OCI-LY1 (cell line): ENCODE measurements around the gene TEDC1.

Experiments used
- CTCF ChIP-seq: fragments of 200-600 bp; sonication (generic), shearing (Covaris generic); IDR thresholded peaks from 2 replicates; pipeline ENCODE4 v1.5.1; 2017; ENCODE audit warnings: mild to moderate bottlenecking, antibody characterized with exemption, low read length, moderate library complexity, mixed read lengths
- EZH2 ChIP-seq: fragments of 200-600 bp; sonication (generic), shearing (Covaris generic); IDR thresholded peaks from 2 replicates; pipeline ENCODE4 v1.8.0; 2017; ENCODE audit warnings: borderline replicate concordance, mixed run types, mild to moderate bottlenecking, antibody characterized with exemption, low read length, moderate library complexity, mixed read lengths

DNA sequence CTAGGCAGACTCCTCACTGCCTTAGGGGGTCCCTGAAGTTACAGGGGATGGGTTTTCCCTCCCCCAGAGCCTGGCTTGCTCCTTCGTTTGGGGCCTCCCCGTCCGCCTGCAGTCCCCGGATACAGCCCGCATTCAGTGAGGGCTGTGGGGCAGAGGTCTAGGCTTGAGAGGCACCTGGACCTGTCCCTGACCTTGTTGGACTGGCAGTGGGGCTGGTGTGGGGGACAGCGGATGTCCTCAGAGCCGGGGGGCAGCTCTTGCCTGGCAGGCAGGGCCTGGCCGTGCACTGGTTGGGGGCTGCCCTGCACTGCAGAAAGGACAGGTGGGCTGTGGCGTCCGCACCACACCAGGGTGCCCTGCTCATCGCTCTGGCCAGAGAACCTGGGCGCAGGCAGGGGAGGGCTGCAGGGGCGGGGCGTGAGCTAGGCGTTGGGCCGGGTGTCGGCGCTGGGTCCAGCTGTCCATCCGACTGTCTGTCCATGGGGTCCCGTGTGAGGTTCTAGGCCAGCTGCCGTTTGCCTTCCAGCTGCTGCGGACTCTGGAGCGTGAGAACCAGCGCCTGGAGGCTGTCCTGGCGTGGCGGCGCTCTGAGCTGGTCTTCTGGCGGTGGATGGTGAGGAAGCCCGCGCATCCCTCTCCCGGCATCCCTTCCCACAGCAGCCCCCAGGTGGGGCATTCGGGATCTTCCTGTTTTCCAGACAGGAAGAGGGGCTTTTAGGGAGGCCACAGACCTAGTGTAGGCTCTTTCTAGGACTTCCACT, 6.0 kb downstream of the TEDC1 start:
- TF ChIP-seq CTCF, result no peak
- no peak for TF ChIP-seq EZH2
